K562 (cell line): Measurements from ENCODE around the gene NOM1.

ENCODE experiments used
- FOXA1 ChIP-seq: fragments of 450-650 bp; IDR thresholded peaks from 2 replicates; pipeline ENCODE4 v1.6.1; 2016; ENCODE audit warnings: mild to moderate bottlenecking, borderline replicate concordance
- GABPA ChIP-seq: fragments of 200-800 bp; sonication (Bioruptor generic); conservative IDR thresholded peaks from 2 replicates; pipeline ENCODE4 v1.6.1; 2016; ENCODE audit warnings: low read depth, missing genetic modification characterization, missing compliant biosample characterization
- SRSF1 ChIP-seq: fragments of 200-400 bp; formaldehyde crosslinking; IDR thresholded peaks from 2 replicates; pipeline ENCODE4 v1.6.1; 2017; ENCODE audit warnings: mild to moderate bottlenecking, low read depth, low read length, moderate library complexity
- ZC3H8 ChIP-seq: fragments of 450-650 bp; IDR thresholded peaks from 2 replicates; pipeline ENCODE4 v1.6.1; 2017
- ZFP30 ChIP-seq: fragments of 250-450 bp; sonication (Bioruptor Pico); IDR thresholded peaks from 2 replicates; pipeline ENCODE4 v1.8.0; 2022; ENCODE audit warnings: moderate library complexity, mild to moderate bottlenecking, inconsistent platforms, borderline replicate concordance

GRCh38 chr7:157017149-157017548 is 67.6 kb downstream of the NOM1 start:
- TF ChIP-seq SRSF1 (no peak), ZC3H8 (no peak), ZFP30 (CRISPR knock-in tag) (no peak), FOXA1 (no peak), GABPA (tag) (no peak)
